Peyer's patch (tissue), 4 donors: ENCODE data around the gene MEGF6. TPM values are rescaled to one million over a fixed set of nuclear protein-coding genes. Genes with fewer than 3 reads are reported as not detected.

Source experiments
- DNase-seq, 3 donors: peaks; one replicate each; pipeline ENCODE4 v3.0.0-alpha.2; 2017 to 2019
- H3K27ac ChIP-seq, 4 donors: fragments of 200-600 bp; sonication (generic); one replicate each; pipeline ENCODE4 v1.5.1; 2016 to 2019
- H3K27me3 ChIP-seq, 2 donors: fragments of 200-600 bp; sonication (generic); one replicate each; pipeline ENCODE4 v1.5.1; 2019
- H3K36me3 ChIP-seq, 3 donors: fragments of 200-600 bp; sonication (generic); one replicate each; pipeline ENCODE4 v1.5.1; 2016 to 2019
- H3K4me1 ChIP-seq, 4 donors: fragments of 200-600 bp; sonication (generic); one replicate each; pipeline ENCODE4 v1.5.1; 2016 to 2019
- H3K4me3 ChIP-seq, 4 donors: fragments of 200-600 bp; sonication (generic); 1 replicate in 3 of 4; 2 replicates in 1 of 4; pipeline ENCODE4 v1.5.1; 2016 to 2019; ENCODE audit warnings: mild to moderate bottlenecking in 1 of 4
- H3K9me3 ChIP-seq, 4 donors: fragments of 200-600 bp; sonication (generic); one replicate each; pipeline ENCODE4 v1.5.1; 2016 to 2019; ENCODE audit warnings: mild to moderate bottlenecking in 1 of 4
- CTCF ChIP-seq, 6 experiments: fragments of 450-650 bp in 4 of 6; fragments of 200-600 bp in 2 of 6; sonication (generic) in 1 of 6; IDR thresholded peaks; one replicate each; pipeline ENCODE4 v1.5.1; 2017 to 2019; ENCODE audit warnings: antibody characterized with exemption in 6 of 6, mild to moderate bottlenecking in 3 of 6, moderate library complexity in 1 of 6
- POLR2A ChIP-seq, 2 donors: fragments of 450-650 bp; IDR thresholded peaks; one replicate each; pipeline ENCODE4 v1.5.1; 2017; ENCODE audit warnings: antibody characterized with exemption in 2 of 2, mild to moderate bottlenecking in 2 of 2, moderate library complexity in 2 of 2
- total RNA-seq, 4 donors: library from RNA; depleted of rRNA; stranded (reverse); fragments of >200 nt; gene quantifications; one replicate each; pipeline ENCODE4 v1.1.0, GENCODE V29; 2016

Gene MEGF6
- total RNA-seq, 4 donors from 2014 or later, result 2.5 to 61.1 (median 11.1) TPM

GRCh38 chr1:3556336-3556735, 55.0 kb downstream of the MEGF6 start:
- Histone ChIP-seq H3K9me3 (peaks cover 0 to 3% (median 0%) of the 10 kb centered on the region in 4 donors), H3K27ac (no peak overlapping the region), H3K36me3 (no peaks in the 10 kb centered on the region), H3K4me1 (no peaks in the 10 kb centered on the region), H3K4me3 (no peak overlapping the region), H3K27me3 (no peaks in the 10 kb centered on the region)
- no peak for DNase-seq
- TF ChIP-seq POLR2A (IDR thresholded peaks at IDR 0.05) (no peak), CTCF (IDR thresholded peaks at IDR 0.05) (no peak)

- Histone ChIP-seq H3K4me3 (no peak overlapping the region), H3K4me1 (no peaks in the 10 kb centered on the region), H3K27me3 (no peaks in the 10 kb centered on the region), H3K36me3 (no peaks in the 10 kb centered on the region), H3K27ac (no peak overlapping the region), H3K9me3 (peaks cover 0 to 3% (median 0%) of the 10 kb centered on the region in 4 donors)
- DNase-seq, result no peak
- TF ChIP-seq POLR2A (IDR thresholded peaks at IDR 0.05), result no peak
- TF ChIP-seq CTCF (IDR thresholded peaks at IDR 0.05), result no peak
Observed at GRCh38 chr1:3555131-3555920, 56.0 kb downstream of the MEGF6 start.

GRCh38 chr1:3553940-3554223, 57.4 kb downstream of the MEGF6 start:
- H3K27me3 ChIP-seq, result no peaks in the 10 kb centered on the region
- TF ChIP-seq CTCF (IDR thresholded peaks at IDR 0.05), result no peak
- no peak for TF ChIP-seq POLR2A (IDR thresholded peaks at IDR 0.05)
- DNase-seq, result no peak
- no peak overlapping the region for H3K27ac ChIP-seq
- no peak overlapping the region for H3K4me3 ChIP-seq
- H3K4me1 ChIP-seq, result no peaks in the 10 kb centered on the region
- no peaks in the 10 kb centered on the region for H3K36me3 ChIP-seq
- H3K9me3 ChIP-seq, result peaks cover 0 to 1% (median 0%) of the 10 kb centered on the region in 4 donors

GRCh38 chr1:3553166-3553939, 58.0 kb downstream of the MEGF6 start:
- Histone ChIP-seq H3K27me3 (no peaks in the 10 kb centered on the region), H3K9me3 (no peaks in the 10 kb centered on the region), H3K4me3 (no peak overlapping the region), H3K27ac (no peak overlapping the region), H3K4me1 (no peaks in the 10 kb centered on the region), H3K36me3 (no peaks in the 10 kb centered on the region)
- DNase-seq, result no peak
- TF ChIP-seq POLR2A (IDR thresholded peaks at IDR 0.05) (no peak), CTCF (IDR thresholded peaks at IDR 0.05) (no peak)

GRCh38 chr1:3552751-3553150, 58.6 kb downstream of the MEGF6 start:
- TF ChIP-seq POLR2A (IDR thresholded peaks at IDR 0.05), result no peak
- TF ChIP-seq CTCF (IDR thresholded peaks at IDR 0.05), result no peak
- Histone ChIP-seq H3K27me3 (no peaks in the 10 kb centered on the region), H3K4me3 (no peak overlapping the region), H3K9me3 (no peaks in the 10 kb centered on the region), H3K4me1 (no peaks in the 10 kb centered on the region), H3K27ac (no peak overlapping the region), H3K36me3 (no peaks in the 10 kb centered on the region)
- DNase-seq, result no peak
